ENCODE data around the gene RASA2. TPM values are rescaled to one million over a fixed set of nuclear protein-coding genes. Genes with fewer than 3 reads are reported as not detected.

The RASA2 gene
- total and polyA plus RNA-seq, 9 of the 15 experiments (the other 6 are each of a cell fraction or from before 2014, with no cell fraction given), result 2.0 to 12.8 (median 9.5) TPM

DNA sequence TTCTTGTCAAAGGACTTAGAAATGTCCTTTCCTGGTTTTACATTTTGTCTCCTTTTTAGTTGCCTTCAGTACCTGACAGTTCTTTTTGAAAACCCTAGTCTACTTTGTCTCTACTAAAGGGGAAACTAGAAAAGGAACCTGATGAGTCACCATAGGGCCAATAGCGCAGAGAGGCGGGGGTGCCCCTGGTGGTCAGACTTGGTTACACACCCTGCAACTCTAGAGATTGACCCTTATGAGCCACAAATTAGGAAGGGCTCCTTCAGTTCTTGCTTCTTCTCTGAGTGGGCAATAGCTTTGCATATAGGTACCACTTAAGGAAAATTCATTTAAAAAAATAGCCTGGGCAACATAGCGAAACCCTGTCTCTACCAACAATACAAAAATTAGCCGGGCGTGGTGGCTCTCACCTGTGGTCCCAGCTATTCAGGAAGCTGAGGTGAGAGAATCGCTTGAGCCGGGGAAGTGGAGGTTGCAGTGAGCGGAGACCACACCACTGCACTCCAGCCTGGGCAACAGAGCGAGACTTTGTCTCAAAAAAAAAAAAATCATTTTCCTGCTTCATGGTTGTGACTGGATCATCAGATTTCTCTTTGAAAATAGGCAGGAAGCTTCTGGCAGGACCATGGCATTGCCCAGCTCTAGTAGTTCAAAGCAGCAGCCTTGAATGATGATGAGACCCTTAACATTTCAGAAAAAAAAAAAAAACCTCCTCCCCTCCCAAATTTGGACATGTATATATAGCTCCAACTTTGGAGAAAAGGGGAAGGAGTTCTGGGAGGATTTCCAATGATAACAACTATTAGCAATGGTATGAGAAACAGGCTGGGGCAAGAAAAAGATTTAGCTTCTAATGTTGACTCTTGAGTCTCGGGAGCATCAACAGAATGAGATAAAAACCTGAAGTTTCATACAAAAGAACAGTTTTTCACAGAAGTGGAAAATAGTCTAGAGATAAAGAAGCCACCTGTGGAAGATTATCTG, 45.2 kb upstream of the RASA2 start (continued):
- TF ChIP-seq, protein P1, sequence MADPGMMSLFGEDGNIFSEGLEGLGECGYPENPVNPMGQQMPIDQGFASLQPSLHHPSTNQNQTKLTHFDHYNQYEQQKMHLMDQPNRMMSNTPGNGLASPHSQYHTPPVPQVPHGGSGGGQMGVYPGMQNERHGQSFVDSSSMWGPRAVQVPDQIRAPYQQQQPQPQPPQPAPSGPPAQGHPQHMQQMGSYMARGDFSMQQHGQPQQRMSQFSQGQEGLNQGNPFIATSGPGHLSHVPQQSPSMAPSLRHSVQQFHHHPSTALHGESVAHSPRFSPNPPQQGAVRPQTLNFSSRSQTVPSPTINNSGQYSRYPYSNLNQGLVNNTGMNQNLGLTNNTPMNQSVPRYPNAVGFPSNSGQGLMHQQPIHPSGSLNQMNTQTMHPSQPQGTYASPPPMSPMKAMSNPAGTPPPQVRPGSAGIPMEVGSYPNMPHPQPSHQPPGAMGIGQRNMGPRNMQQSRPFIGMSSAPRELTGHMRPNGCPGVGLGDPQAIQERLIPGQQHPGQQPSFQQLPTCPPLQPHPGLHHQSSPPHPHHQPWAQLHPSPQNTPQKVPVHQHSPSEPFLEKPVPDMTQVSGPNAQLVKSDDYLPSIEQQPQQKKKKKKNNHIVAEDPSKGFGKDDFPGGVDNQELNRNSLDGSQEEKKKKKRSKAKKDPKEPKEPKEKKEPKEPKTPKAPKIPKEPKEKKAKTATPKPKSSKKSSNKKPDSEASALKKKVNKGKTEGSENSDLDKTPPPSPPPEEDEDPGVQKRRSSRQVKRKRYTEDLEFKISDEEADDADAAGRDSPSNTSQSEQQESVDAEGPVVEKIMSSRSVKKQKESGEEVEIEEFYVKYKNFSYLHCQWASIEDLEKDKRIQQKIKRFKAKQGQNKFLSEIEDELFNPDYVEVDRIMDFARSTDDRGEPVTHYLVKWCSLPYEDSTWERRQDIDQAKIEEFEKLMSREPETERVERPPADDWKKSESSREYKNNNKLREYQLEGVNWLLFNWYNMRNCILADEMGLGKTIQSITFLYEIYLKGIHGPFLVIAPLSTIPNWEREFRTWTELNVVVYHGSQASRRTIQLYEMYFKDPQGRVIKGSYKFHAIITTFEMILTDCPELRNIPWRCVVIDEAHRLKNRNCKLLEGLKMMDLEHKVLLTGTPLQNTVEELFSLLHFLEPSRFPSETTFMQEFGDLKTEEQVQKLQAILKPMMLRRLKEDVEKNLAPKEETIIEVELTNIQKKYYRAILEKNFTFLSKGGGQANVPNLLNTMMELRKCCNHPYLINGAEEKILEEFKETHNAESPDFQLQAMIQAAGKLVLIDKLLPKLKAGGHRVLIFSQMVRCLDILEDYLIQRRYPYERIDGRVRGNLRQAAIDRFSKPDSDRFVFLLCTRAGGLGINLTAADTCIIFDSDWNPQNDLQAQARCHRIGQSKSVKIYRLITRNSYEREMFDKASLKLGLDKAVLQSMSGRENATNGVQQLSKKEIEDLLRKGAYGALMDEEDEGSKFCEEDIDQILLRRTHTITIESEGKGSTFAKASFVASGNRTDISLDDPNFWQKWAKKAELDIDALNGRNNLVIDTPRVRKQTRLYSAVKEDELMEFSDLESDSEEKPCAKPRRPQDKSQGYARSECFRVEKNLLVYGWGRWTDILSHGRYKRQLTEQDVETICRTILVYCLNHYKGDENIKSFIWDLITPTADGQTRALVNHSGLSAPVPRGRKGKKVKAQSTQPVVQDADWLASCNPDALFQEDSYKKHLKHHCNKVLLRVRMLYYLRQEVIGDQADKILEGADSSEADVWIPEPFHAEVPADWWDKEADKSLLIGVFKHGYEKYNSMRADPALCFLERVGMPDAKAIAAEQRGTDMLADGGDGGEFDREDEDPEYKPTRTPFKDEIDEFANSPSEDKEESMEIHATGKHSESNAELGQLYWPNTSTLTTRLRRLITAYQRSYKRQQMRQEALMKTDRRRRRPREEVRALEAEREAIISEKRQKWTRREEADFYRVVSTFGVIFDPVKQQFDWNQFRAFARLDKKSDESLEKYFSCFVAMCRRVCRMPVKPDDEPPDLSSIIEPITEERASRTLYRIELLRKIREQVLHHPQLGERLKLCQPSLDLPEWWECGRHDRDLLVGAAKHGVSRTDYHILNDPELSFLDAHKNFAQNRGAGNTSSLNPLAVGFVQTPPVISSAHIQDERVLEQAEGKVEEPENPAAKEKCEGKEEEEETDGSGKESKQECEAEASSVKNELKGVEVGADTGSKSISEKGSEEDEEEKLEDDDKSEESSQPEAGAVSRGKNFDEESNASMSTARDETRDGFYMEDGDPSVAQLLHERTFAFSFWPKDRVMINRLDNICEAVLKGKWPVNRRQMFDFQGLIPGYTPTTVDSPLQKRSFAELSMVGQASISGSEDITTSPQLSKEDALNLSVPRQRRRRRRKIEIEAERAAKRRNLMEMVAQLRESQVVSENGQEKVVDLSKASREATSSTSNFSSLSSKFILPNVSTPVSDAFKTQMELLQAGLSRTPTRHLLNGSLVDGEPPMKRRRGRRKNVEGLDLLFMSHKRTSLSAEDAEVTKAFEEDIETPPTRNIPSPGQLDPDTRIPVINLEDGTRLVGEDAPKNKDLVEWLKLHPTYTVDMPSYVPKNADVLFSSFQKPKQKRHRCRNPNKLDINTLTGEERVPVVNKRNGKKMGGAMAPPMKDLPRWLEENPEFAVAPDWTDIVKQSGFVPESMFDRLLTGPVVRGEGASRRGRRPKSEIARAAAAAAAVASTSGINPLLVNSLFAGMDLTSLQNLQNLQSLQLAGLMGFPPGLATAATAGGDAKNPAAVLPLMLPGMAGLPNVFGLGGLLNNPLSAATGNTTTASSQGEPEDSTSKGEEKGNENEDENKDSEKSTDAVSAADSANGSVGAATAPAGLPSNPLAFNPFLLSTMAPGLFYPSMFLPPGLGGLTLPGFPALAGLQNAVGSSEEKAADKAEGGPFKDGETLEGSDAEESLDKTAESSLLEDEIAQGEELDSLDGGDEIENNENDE (IDR thresholded peaks at IDR 0.05; ENCODE audit: low read depth, low read length), result no peak
- TF ChIP-seq, protein P2, sequence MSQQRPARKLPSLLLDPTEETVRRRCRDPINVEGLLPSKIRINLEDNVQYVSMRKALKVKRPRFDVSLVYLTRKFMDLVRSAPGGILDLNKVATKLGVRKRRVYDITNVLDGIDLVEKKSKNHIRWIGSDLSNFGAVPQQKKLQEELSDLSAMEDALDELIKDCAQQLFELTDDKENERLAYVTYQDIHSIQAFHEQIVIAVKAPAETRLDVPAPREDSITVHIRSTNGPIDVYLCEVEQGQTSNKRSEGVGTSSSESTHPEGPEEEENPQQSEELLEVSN (IDR thresholded peaks at IDR 0.05; ENCODE audit: borderline replicate concordance in 1 of 2, extremely low read depth in 1 of 2, insufficient read depth in 1 of 2, insufficient read length in 1 of 2, low read depth in 1 of 2, low read length in 1 of 2, poor library complexity in 1 of 2, severe bottlenecking in 1 of 2), result no peak
- TF ChIP-seq TRIM24 (IDR thresholded peaks at IDR 0.05) (no peak), KDM5B (IDR thresholded peaks at IDR 0.05; ENCODE audit: insufficient replicate concordance, low read depth, low read length) (no peak), SNRNP70 (optimal IDR thresholded peaks at IDR 0.05; ENCODE audit: low read depth, low read length) (no peak), TCF3 (CRISPR knock-in tag; IDR thresholded peaks at IDR 0.05) (no peak), PTTG1 (tag; IDR thresholded peaks at IDR 0.05; ENCODE audit: low read depth) (no peak), ELF4 (CRISPR knock-in tag; IDR thresholded peaks at IDR 0.05) (no peak), KLF10 (CRISPR knock-in tag; IDR thresholded peaks at IDR 0.05) (no peak), ZNF57 (CRISPR knock-in tag; IDR thresholded peaks at IDR 0.05) (no peak), RUNX1 (IDR thresholded peaks at IDR 0.05; ENCODE audit: low read depth) (no peak), ZSCAN32 (CRISPR knock-in tag; IDR thresholded peaks at IDR 0.05) (no peak), HSF4 (CRISPR knock-in tag; IDR thresholded peaks at IDR 0.05; ENCODE audit: borderline replicate concordance) (no peak)

Measured in K562 (cell line).